T-helper 2 cell treated with Interferon-gamma antibody and Interleukin-4, amounts not matched to agents 5 μg/mL and 100 μg/mL, for 36 hours (primary cell): Measurements from ENCODE around the gene NUCB1.
"Not testable (repeated sequence)": the region's sequence is repeated elsewhere in the genome, so short reads cannot be mapped to it uniquely, and the experiment has no call there.

Experiments
- DNase-seq: peaks from one replicate; pipeline ENCODE4 v3.0.0; 2021; ENCODE audit warnings: low spot score
- H3K27ac Mint-ChIP-seq: one replicate; pipeline ENCODE4 v1.8.0; 2021; ENCODE audit warnings: mild to moderate bottlenecking, mixed read lengths
- H3K27me3 Mint-ChIP-seq: one replicate; pipeline ENCODE4 v1.8.0; 2021; ENCODE audit warnings: low read depth, mixed read lengths
- H3K36me3 Mint-ChIP-seq: one replicate; pipeline ENCODE4 v1.8.0; 2021; ENCODE audit warnings: low read depth, mixed read lengths
- H3K4me1 Mint-ChIP-seq: one replicate; pipeline ENCODE4 v1.8.0; 2021; ENCODE audit warnings: low read depth, mixed read lengths
- H3K4me3 Mint-ChIP-seq: one replicate; pipeline ENCODE4 v1.8.0; 2022; ENCODE audit warnings: mild to moderate bottlenecking, moderate library complexity, mixed read lengths
- H3K9me3 Mint-ChIP-seq: one replicate; pipeline ENCODE4 v1.8.0; 2021; ENCODE audit warnings: mixed read lengths

NUCB1 gene

GRCh38 chr19:48881741-48882657 lies 18.1 kb upstream of the NUCB1 start:
- no peak overlapping the region for H3K27ac Mint-ChIP-seq
- no peak overlapping the region for H3K4me3 Mint-ChIP-seq
- no peak for DNase-seq
- H3K9me3 Mint-ChIP-seq: no peaks in the 10 kb centered on the region
- H3K27me3 Mint-ChIP-seq: no peaks in the 10 kb centered on the region
- peaks cover 8% of the 10 kb centered on the region for H3K4me1 Mint-ChIP-seq
- peaks cover 15% of the 10 kb centered on the region for H3K36me3 Mint-ChIP-seq

DNA sequence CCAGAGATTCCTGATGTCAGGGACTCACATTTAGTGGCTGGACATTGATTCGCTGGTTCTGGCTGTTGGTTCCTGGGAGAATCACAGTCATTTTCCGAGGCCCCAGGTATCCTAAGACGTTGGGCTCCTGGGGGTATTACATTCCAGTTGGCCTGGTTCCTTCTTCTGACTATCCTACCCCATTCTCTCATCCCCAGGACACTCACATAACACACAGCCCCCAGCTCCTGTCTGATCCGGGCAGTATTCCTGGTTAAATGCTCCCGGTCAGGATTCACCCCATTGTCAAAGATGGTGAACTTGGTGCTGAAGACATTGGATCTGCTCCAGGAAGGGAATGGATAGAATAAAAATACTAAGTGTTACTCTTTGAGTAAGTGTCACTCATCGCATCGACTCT lies 16.4 kb upstream of the NUCB1 start:
- H3K4me3 Mint-ChIP-seq: no peak overlapping the region
- H3K27ac Mint-ChIP-seq: no peak overlapping the region
- no peaks in the 10 kb centered on the region for H3K27me3 Mint-ChIP-seq
- H3K4me1 Mint-ChIP-seq: peaks cover 1% of the 10 kb centered on the region
- H3K36me3 Mint-ChIP-seq: peaks cover 3% of the 10 kb centered on the region
- no peaks in the 10 kb centered on the region for H3K9me3 Mint-ChIP-seq
- DNase-seq: no peak

GRCh38 chr19:48887861-48888612 lies 12.1 kb upstream of the NUCB1 start:
- Mint-ChIP-seq H3K36me3 (no peaks in the 10 kb centered on the region), H3K4me1 (peaks cover 4% of the 10 kb centered on the region), H3K9me3 (no peaks in the 10 kb centered on the region), H3K27me3 (peaks cover 3% of the 10 kb centered on the region), H3K4me3 (no peak overlapping the region), H3K27ac (no peak overlapping the region)
- no peak for DNase-seq

- not testable (repeated sequence) for H3K36me3 Mint-ChIP-seq, H3K27me3 Mint-ChIP-seq, H3K4me1 Mint-ChIP-seq, H3K9me3 Mint-ChIP-seq, H3K27ac Mint-ChIP-seq, DNase-seq, H3K4me3 Mint-ChIP-seq
Observed at GRCh38 chr19:48889496-48889895, 10.6 kb upstream of the NUCB1 start.

GRCh38 chr19:48890551-48890950 lies 9.6 kb upstream of the NUCB1 start:
- Mint-ChIP-seq H3K4me1 (peaks cover 7% of the 10 kb centered on the region), H3K27ac (no peak overlapping the region), H3K27me3 (peaks cover 14% of the 10 kb centered on the region), H3K4me3 (no peak overlapping the region), H3K9me3 (no peaks in the 10 kb centered on the region), H3K36me3 (peaks cover 3% of the 10 kb centered on the region)
- no peak for DNase-seq

DNA sequence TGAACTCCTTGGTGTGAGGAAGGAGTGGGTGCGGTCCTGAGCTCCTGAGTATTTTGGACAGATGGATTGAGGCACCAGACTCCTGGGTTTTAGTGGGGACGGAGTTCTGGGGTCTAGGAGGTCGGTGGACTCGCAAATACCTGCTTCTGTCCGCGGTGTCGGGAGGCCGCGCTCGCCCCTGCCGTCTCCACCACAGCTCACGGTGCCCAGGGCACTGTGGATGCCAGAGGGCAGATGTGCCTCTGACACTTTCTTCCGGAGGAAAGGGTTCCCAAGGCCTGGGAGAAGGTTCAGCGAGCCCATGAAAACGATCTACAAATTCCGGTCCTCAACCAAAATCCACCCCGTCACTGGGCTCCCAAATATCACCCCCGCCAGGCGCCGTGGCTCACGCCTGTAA lies 4.9 kb upstream of the NUCB1 start:
- no peak overlapping the region for H3K27ac Mint-ChIP-seq
- no peaks in the 10 kb centered on the region for H3K9me3 Mint-ChIP-seq
- peaks cover 16% of the 10 kb centered on the region for H3K4me1 Mint-ChIP-seq
- peaks cover 6% of the 10 kb centered on the region for H3K36me3 Mint-ChIP-seq
- no peak overlapping the region for H3K4me3 Mint-ChIP-seq
- H3K27me3 Mint-ChIP-seq: peaks cover 19% of the 10 kb centered on the region
- DNase-seq: no peak

- peak overlapping the region; percentile 9 for H3K4me3 Mint-ChIP-seq
- H3K4me1 Mint-ChIP-seq: peaks cover 20% of the 10 kb centered on the region
- no peak overlapping the region for H3K27ac Mint-ChIP-seq
- H3K27me3 Mint-ChIP-seq: peaks cover 19% of the 10 kb centered on the region
- H3K36me3 Mint-ChIP-seq: peaks cover 12% of the 10 kb centered on the region
- no peak for DNase-seq
- no peaks in the 10 kb centered on the region for H3K9me3 Mint-ChIP-seq
Observed at GRCh38 chr19:48896191-48896720, 3.9 kb upstream of the NUCB1 start.

GRCh38 chr19:48897181-48897580 lies 2.9 kb upstream of the NUCB1 start:
- no peak overlapping the region for H3K4me3 Mint-ChIP-seq
- DNase-seq: no peak
- H3K4me1 Mint-ChIP-seq: peaks cover 19% of the 10 kb centered on the region
- H3K27ac Mint-ChIP-seq: no peak overlapping the region
- peaks cover 16% of the 10 kb centered on the region for H3K27me3 Mint-ChIP-seq
- peaks cover 17% of the 10 kb centered on the region for H3K36me3 Mint-ChIP-seq
- H3K9me3 Mint-ChIP-seq: no peaks in the 10 kb centered on the region

GRCh38 chr19:48899386-48899749 lies 744 bp upstream of the NUCB1 start:
- DNase-seq, H3K9me3 Mint-ChIP-seq: not testable (repeated sequence)
- H3K36me3 Mint-ChIP-seq: peaks cover 31% of the 10 kb centered on the region
- H3K4me3 Mint-ChIP-seq: peak overlapping the region; percentile 66
- H3K4me1 Mint-ChIP-seq: peaks cover 24% of the 10 kb centered on the region
- H3K27ac Mint-ChIP-seq: peak overlapping the region; percentile 95
- peaks cover 14% of the 10 kb centered on the region for H3K27me3 Mint-ChIP-seq

GRCh38 chr19:48900477-48901406 lies 630 bp downstream of the NUCB1 start:
- peaks cover 22% of the 10 kb centered on the region for H3K4me1 Mint-ChIP-seq
- H3K36me3 Mint-ChIP-seq: peaks cover 40% of the 10 kb centered on the region
- peak; percentile 9 for DNase-seq
- peak overlapping the region; percentile 95 for H3K27ac Mint-ChIP-seq
- H3K27me3 Mint-ChIP-seq: peaks cover 3% of the 10 kb centered on the region
- no peaks in the 10 kb centered on the region for H3K9me3 Mint-ChIP-seq
- H3K4me3 Mint-ChIP-seq: peak overlapping the region; percentile 96

DNA sequence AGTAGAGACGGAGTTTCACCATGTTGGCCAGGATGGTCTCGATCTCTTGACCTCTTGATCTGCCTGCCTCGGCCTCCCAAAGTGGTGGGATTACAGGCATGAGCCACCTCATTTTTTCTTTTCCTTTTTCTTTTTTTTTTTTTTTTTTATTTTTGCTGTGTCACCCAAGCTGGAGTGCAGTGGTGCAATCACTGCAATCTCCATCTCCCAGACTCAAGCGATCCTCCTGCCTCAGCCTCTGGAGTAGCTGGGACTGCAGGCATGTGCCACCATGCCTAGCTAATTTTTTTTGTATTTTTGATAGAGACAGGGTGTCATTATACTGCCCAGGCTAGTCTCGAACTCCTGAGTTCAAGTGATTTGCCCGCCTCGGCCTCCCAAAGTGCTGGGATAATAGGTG lies 2.2 kb downstream of the NUCB1 start:
- not testable (repeated sequence) for H3K27ac Mint-ChIP-seq, DNase-seq, H3K9me3 Mint-ChIP-seq, H3K27me3 Mint-ChIP-seq
- peaks cover 18% of the 10 kb centered on the region for H3K4me1 Mint-ChIP-seq
- peaks cover 47% of the 10 kb centered on the region for H3K36me3 Mint-ChIP-seq
- peak overlapping the region; percentile 40 for H3K4me3 Mint-ChIP-seq

- not testable (repeated sequence) for H3K9me3 Mint-ChIP-seq, H3K27ac Mint-ChIP-seq, DNase-seq, H3K4me3 Mint-ChIP-seq, H3K27me3 Mint-ChIP-seq
- Mint-ChIP-seq H3K4me1 (peaks cover 18% of the 10 kb centered on the region), H3K36me3 (peaks cover 54% of the 10 kb centered on the region)
Observed at GRCh38 chr19:48903788-48904187, 3.7 kb downstream of the NUCB1 start.

DNA sequence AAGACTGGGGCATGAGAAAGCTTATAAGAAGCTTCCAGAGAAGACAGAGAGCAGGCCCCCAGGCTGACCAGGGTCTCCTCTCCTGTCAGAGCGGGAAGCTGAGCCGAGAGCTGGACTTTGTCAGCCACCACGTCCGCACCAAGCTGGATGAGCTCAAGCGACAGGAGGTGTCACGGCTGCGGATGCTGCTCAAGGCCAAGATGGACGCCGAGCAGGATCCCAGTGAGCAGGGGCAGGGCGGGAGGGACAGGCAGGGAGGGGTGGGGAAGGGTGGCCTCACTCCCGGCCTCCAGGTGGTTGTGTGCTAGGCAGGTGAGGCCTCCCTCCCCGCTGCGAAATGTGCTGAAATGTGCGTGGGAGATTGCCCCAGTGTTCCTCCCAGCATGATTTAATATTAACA lies 5.6 kb downstream of the NUCB1 start:
- Mint-ChIP-seq H3K36me3 (peaks cover 58% of the 10 kb centered on the region), H3K4me1 (peaks cover 13% of the 10 kb centered on the region), H3K27me3 (no peaks in the 10 kb centered on the region), H3K9me3 (no peaks in the 10 kb centered on the region), H3K27ac (no peak overlapping the region), H3K4me3 (no peak overlapping the region)
- DNase-seq: no peak
